ENCODE results near the gene SERPINB10.

SERPINB10 gene

DNA sequence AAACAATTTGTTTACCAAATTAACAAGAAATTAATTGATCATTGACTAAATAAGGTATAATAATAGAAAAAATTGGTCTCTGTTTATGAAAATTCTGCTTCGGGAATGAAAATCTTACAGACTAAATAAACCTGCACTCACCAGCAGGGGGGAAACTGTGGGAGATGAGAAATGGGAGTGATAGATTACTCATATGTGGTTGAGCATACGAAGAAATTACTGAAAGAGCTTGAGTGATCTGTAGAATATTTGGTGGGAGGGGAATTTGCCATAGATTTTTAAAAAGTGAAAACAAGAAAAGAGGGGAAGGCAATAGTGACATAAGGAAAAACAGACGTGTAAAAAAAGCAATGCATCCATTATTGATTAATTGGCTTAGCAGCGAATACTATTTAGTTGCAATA, 43.5 kb downstream of the SERPINB10 start:
- peak; percentile 66 for DNase-seq

DNA sequence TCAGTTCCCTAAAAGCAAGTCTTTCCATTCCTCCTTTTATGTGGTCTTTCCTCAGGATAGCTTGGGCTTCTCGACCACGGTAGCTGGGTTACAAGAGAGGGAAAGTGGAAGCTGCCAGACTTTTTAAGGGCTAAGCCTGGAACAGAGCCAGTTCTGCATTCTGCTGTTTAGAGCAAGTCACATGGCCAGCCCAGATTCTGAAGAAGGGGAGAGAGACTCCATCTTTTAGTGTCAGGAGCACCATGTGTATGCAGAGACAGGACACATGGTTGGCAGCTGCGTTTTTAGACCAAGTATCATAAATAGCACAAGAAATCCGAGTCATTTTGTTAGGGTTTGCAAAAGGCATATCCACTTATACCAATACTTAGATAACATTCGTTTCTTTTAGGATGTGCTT, 46.1 kb downstream of the SERPINB10 start:
- peak; percentile 43 for DNase-seq

DNA sequence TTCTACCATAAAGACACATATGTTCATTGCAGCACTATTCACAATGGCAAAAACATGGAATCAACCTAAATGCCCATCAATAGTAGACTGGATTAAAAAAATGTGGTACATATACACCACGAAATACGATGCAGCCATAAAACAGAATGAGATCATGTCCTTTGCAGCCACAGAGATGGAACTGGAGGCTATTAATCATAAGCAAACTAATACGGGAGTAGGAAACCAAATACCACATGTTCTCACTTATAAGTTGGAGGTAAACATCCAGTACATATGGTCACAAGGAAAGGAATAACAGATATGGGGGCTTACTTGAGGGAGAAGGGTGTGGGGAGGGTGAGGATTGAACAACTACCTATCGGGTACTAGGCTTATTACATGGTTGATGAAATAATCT, 49.0 kb downstream of the SERPINB10 start:
- peak; percentile 46 for DNase-seq

DNA sequence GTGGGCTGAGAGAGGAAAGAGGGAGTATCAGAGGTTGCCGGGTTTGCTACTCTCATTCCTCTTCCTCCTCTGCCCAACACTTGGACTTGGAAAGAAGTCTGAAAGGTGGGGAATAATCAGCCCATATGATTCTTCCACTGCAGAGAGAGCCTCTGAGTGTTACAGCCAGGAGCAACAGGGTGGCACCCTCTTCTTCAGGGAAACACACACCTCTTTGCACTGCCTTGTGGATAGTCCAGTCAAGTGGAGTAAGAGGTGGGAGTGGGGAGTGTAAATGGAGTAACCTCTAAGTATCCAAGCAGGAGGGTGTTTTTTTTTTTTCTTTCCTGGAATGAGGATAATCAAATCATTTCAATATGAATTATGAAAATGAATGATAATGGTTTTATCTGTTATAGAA, 53.1 kb downstream of the SERPINB10 start:
- no peak for DNase-seq

DNA sequence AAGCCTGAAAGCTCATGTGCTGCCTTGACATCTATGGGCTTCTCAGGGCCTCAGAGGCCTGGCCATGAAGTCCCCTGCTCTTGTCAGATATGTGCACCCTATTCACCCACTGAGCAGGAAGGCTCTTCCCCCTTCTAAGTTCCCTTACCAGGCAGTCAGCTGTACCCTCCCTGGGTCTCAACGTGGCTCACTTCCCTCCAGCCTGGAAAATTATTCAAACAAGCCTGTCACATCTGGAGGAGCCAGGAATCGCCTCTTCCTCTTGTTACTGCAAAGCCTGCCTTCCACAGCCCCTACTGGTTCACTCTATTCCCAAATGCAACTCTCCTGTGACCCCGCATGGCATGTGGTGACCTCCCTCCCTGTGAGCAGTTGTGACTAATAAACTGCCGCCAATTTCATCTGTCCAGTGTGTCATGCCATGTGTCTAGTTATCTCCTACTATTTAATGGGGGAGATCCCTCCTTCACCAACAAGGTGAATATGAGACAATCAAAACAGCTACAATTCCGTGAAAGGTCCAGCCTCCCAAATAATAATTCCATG, 53.8 kb downstream of the SERPINB10 start:
- DNase-seq: no peak

DNA sequence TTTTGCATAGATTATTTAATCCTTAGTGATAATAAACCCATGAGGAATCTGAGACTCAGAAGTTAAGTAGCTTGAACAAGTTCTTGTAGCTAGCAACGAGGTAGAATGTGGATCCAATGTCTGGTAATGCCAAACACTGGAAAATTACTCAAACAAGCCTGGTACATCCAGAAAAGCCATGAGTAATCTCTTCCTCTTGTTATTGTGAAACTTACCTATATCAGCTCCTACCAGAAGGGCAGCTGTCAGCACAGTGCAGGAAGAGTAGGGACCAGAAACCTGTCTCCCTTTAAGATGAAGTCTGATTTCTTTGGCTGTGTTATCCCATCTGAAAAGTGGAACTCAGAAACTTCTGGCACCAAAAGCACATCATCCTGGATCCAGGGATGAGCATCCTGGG, 54.4 kb downstream of the SERPINB10 start:
- no peak for DNase-seq

DNA sequence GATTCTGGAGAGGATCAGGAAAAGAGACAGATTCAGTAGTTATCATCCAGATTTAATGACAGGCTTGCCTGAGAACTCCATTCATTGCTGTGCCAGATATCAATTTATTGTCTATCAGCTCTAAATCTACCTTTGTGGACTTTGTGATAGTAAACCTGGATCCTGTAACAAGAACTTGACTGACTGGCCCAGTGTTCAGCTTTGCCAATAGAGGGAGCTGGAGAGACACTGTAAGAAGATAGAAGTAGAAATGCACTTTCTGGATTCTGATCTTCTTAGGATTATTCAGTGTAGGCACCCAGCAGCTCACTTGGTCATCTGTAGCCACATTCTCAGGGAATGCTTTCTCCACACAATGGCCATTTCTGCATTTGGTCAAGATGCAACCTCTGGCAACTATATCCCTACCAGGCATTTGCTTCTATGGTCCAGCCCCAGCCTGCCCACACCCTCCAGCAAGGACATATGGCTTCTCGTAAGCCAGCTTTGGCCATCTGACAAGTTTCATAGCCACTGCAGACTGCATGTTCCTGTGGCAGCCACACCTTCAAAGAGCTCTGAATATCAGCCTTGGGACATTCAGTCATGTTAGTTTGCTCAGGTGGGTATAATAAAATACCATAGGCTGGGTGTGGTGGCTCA, 56.0 kb downstream of the SERPINB10 start:
- DNase-seq: peak; percentile 59

DNA sequence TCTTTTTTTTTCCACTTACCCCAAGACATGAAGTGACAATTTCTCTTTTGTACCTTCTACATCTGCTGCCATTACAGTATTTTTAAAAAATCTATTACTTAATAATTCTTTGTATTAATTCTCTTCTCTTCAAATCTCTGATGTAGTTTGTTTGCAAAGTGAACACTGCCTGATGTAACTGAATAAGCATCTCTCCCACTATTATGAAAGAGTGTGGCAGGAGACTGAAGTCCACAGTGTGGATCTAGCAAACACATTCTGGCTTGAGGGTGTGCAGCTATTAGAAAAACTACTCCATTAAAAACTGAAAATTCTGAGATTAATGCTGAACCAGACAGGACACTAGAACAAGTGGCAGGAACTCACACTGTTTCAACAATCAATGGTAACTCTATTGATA, 57.1 kb downstream of the SERPINB10 start:
- DNase-seq: no peak

DNA sequence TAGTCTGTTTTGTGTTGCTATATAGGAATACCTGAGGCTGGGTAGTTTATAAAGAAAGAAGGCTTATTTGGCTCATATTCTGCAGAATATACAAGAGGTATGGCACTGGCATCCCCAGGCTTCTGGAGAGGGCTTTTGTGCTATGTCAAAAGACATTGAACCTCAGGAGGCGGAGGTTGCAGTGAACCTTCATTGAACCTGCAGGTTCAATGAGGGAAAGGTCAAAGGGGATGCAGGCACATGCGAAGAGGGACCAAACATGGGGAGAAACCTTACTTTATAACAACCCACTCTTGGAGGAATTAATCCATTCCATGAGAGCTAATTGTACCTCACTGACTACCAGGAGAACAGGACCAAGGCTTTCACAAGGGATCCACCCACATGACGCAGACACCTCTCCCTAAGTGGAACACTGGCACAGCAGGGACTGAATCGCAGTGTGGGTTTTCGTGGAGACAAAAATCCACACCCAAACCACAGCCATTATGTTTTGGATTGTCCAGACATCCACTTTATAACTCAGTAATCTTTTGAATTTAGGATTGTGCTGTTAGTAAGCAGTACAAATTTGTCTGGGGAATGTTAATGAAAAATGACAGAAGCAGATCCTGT, 58.1 kb downstream of the SERPINB10 start:
- no peak for DNase-seq

DNA sequence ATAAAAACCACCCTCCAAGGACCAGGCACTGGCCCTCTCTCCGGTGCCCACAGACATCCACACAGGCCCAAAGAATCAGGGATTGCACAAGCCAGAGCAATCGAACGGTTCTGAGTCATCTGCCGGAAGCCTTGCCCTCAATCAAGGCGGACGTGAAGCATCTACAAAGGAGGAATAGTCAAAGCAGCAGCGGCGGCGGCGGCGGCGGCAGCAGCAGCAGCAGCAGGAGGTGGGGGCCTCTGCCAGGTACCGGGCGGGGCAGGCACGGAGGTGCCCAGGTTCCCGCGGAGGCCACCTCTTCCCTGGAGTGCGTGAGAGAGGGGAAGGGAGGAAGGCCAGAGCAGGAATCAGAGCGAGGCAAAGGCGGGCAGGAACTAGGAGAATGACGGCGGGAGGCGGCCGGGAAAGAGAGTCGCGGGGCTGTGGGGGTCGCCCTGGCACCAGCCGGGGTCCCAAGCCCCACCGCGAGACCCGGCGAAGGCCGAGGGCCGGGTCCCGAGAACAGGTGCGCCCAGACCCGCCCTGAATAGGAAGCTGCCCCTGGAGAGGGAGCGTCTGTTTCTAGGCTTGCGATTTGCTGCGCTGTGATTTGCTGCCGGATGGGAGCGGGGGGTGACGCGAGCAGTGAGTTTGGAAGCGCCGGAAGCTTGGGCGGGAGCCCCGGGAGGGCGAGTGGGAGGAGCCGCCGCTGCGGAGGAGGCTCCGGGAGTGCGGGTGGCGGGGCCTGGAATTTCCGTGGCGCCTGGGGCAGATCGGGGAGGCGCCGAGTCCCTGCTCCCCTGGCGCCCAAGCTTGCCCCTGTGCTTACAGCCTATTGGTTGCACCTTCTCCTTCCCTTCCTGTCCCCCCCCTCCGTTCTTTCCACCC, 62.4 kb downstream of the SERPINB10 start, which contains the start of gene SERPINB8:
TSS of gene SERPINB8 (plus strand) at position 140 of the 867 bp plus-strand sequence. CDS start 8,228 bp downstream, outside the sequence.
- DNase-seq: peak; percentile 96

DNA sequence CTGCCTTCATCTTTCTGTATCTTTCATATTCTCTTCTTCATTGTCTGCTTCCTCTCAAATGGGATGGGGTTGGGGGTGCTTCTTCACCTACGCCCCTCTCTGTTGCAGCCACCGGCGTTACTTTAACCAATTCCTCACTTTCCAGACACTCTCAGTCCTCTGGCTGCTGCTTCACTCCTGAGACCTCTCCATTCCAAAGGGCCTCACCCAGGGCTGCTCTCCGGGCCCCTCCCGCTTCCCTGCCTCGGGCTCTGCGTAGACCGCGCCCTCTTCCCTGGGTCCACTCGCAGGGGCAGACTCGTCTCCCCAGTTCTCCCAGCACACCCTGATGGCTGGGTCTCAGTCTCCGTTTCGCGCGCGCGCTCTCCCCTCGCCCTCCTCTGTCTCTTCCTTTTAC, 63.0 kb downstream of the SERPINB10 start:
- DNase-seq: peak; percentile 53

DNA sequence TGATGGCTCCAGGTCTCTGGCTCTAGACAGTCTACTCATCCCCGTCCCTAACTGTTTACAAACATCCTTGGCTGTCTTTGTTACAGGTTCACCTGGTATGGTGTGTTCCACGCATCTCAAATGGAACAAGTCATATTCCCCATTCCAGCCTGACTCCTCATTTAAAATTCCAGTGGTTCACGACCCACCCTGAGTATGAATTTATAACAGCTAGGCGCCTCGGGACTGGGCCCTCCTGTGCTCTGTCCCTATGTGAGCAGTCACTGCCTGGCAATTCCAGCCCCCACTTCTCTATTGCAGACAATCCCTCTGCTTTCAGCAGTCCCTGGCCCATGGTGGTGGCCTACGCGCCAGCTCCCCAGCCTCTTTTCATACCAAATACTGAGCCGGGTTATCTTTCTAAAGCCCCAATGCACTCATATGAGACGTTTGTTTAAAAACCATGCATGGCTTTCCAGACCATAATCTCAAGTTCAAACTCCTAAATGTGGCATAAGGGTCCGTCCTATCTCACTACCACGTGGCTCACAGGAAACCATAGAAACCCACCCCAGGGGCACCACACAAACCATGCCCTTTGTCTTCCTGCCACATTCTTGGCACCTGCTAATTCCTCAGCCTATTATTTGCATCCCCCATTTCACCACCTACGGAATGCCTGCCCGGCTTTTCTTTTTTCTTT, 63.7 kb downstream of the SERPINB10 start:
- no peak for DNase-seq

DNA sequence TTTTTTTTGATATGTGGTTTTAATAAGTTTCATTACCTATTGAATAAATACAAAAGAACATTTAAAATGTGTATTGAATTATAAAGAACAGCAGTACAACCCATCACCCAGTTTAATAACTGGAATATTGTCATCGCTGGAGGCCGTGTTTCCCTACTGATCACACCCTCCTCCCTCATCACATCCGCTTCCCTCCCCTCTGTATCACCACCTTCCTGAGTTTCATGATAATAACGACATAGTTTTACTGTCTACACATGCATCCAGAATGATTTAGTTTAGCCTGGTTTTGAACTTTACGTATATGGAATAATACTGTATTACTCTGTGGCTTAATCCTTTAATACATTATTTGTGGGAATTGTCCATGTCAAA, 64.2 kb downstream of the SERPINB10 start:
- no peak for DNase-seq

DNA sequence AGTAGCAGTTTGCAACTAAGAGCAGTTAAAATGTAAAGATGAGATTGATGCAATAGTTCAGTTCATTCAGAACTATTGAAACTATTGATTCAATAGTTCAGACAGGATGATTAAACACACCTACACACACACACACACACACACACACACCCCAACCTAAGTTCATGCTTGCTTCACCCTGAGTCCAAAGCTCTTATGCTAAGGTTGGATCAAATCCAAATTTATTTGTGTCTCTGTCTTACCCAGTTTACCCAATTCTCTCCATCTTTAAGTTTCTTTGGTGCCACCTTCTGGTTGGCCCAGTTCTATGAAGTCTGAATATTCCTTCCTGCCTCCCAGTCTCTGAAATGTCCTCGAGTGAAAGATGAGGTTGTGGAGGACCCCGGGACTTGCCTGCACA, 67.2 kb downstream of the SERPINB10 start:
- peak; percentile 48 for DNase-seq

DNA sequence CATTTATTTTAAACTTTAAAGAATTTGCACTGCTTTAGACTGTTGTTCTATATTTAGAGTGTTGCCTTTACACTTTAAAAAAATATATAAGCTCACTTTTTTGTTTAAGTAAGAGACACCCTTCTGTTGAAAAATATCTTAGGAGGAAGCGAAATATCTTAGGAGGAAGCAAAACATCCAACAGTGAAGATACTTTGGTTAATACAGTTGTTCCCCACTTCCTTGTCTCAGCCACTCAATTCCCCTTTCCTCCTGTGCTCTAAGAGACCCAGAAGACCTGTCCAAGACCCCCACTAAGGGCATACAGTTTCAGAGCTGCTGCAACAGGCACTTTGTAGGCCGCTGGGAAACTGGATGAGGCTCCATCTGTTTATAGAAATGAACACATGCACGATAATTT, 67.9 kb downstream of the SERPINB10 start:
- no peak for DNase-seq

DNA sequence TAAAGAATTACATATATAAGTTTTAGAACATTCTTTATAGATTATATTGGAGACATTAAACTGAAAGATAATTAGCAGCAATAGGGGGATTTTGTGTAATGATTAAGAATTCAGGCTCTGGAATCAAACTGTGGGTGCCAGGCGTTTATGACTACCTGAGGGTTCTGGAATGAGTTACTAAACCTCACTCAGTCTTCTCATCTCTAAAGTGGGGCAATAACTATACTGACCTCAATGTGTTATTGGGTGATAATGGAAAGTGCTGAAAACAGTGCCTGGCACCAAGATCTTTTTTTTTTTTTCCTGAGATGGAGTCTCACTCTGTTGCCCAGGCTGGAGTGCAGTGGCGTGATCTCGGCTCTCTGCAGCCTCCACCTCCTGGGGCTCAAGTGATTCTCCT, 69.3 kb downstream of the SERPINB10 start:
- no peak for DNase-seq

DNA sequence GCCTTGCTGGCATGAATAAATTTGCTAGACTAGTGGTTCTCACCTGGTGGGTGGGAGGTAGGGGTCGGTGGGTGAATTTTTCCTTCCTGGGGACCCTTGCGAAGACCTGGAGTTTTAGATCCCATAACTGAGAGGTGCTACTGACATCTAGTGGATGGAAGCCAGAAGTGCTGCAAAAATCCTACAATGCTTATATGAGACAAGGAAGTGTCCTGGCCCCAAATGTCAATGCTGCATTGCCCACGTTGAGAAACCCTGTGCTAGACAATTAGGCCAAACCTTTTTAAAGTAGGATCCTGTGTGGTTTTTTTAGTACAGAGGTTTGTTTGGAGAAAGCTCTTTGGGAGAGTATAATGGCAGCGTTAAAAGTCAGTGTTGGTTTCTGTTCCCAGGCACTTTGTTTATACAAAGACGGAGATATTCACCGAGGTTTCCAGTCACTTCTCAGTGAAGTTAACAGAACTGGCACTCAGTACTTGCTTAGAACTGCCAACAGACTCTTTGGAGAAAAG, 71.7 kb downstream of the SERPINB10 start:
- peak; percentile 71 for DNase-seq

DNA sequence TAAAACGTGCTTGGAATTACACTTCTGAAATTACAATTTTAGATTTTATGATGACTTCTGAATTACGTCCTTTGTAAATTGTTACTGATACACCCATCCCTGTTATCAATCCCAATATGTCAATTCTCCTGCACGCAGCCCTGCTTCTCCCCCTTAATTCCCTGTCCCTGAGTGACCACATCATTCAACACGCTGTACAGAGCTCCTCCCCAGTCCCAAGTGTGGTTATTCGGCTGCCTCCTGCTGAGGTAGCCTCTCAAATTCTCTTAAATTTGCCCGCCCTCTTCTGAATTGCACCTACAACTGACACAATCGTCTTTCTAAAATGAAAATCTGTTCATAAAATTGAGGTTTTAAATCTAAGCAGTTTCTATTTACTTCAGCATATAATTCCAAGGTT, 72.3 kb downstream of the SERPINB10 start:
- no peak for DNase-seq

DNA sequence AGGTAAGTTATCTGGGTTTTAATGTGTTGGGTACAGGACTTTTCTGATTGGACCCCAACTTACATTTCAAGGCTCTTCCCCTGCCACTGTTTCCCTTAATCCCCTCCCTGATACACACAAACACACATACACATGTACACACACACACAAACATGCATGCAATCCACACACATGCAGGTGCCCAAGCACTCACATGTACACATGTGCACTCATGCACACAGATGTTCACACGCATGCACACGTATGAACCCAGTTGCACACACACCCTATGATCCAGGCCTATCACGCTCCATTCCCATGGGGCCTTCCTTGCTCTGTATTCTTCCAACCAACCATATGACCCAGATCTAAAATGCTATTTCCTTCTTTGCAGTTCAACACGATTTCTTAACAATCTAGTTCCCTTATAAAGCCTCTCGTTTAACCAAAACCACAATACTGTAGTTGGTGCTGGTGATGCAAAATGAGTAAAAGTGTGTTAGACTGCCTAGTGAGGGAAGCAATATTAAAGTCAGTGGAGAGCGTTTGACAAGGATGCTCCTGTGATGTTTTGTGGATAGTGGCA, 73.2 kb downstream of the SERPINB10 start:
- DNase-seq: no peak

DNA sequence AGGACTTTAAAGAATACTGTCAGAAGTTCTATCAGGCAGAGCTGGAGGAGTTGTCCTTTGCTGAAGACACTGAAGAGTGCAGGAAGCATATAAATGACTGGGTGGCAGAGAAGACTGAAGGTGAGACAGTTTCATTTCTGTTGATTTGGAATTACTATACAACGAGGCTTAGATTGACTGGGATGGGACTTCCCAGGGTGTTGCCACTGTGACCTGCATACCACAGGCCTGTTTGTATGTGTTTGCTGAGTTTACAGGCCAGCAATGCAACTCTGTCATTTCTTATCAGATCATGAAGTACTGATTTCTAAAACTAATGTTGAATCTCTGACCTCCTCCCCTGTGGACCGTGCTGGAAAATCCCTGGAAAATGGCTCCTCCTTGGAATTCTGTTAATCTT, 74.0 kb downstream of the SERPINB10 start:
- DNase-seq: no peak

DNA sequence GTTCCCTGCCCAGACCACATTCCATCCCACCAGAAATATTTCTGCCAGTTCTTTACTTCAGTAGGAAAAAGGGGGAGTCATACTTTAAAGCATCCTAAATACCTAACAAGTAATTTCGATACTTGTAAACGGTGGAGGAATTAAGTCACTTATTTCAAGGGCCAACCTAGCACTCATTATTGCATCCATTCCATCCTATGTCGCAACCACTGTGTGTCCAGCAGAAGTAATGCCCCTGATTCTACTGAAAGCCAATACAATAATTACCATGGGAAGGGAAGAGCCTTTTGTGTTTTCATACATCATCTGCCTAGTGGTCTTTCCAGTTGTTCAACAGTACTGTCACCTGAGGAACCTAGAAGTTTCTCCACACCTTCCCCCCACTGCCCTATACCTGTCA, 74.6 kb downstream of the SERPINB10 start:
- DNase-seq: no peak
